IMR-90 (cell line): ENCODE data around the gene FNBP1L. TPM values are rescaled to one million over a fixed set of nuclear protein-coding genes. Genes with fewer than 3 reads are reported as not detected.

Experiments used
- ATAC-seq: fragments of 200-7000 bp; cut with Tn5 transposase; 2 replicates; pipeline ENCODE4 v1.9.1; 2020; ENCODE audit warnings: low read depth, mild to moderate bottlenecking, moderate library complexity
- BruUV-seq: library from RNA; stranded (reverse); fragments of 400-500 nt; replicated peaks from 2 replicates; lab custom pipeline; 2021; lab: Mats Ljungman, UMichigan
- CTCF ChIA-PET: fragments of 300-600 bp; formaldehyde crosslinking; extraction: SDS; loops from one replicate; lab custom pipeline; 2021; ENCODE audit warnings: antibody characterized with exemption; lab: Yijun Ruan, JAX
- POLR2A ChIA-PET: fragments of 300-600 bp; sonication (Branson Sonifier 250); formaldehyde crosslinking; loops from one replicate; lab custom pipeline; 2022; ENCODE audit warnings: antibody characterized with exemption; ENCODE audit not compliant: unreplicated experiment; lab: Charles Lee
- DNase-seq: peaks from one replicate; pipeline ENCODE4 v3.0.0; 2013
- H2AFZ ChIP-seq: replicated peaks from 2 replicates; pipeline ENCODE3; 2013; ENCODE audit warnings: low read length, mild to moderate bottlenecking; ENCODE audit not compliant: poor library complexity
- H2AK5ac ChIP-seq: 2 replicates; pipeline ENCODE4 v1.6.1; 2013; ENCODE audit warnings: low read depth, low read length, inconsistent platforms
- H2AK9ac ChIP-seq: replicated peaks from 2 replicates; pipeline ENCODE3; 2013; ENCODE audit warnings: mild to moderate bottlenecking, low read depth, low read length, moderate library complexity; ENCODE audit not compliant: poor library complexity
- H2BK120ac ChIP-seq: 2 replicates; pipeline ENCODE4 v1.6.1; 2013; ENCODE audit warnings: low read depth, low read length, inconsistent platforms
- H2BK15ac ChIP-seq: 3 replicates; pipeline ENCODE4 v1.6.1; 2013; ENCODE audit warnings: low read depth, low read length, inconsistent platforms
- H2BK20ac ChIP-seq: 2 replicates; pipeline ENCODE4 v1.6.1; 2013; ENCODE audit warnings: low read depth, mild to moderate bottlenecking, inconsistent platforms, low read length, moderate library complexity
- H2BK5ac ChIP-seq: 2 replicates; pipeline ENCODE4 v1.6.1; 2013; ENCODE audit warnings: mild to moderate bottlenecking, low read depth, low read length, inconsistent platforms; ENCODE audit not compliant: poor library complexity, severe bottlenecking
- H3K14ac ChIP-seq: replicated peaks from 2 replicates; pipeline ENCODE4 v1.6.1; 2013; ENCODE audit warnings: low read depth, low read length, inconsistent platforms
- H3K18ac ChIP-seq: 2 replicates; pipeline ENCODE4 v1.6.1; 2013; ENCODE audit warnings: low read depth, low read length, control low read depth
- H3K23ac ChIP-seq: 2 replicates; pipeline ENCODE4 v1.6.1; 2013; ENCODE audit warnings: low read depth, low read length, inconsistent platforms
- H3K27ac ChIP-seq: 2 replicates; pipeline ENCODE4 v1.5.1; 2013; ENCODE audit warnings: mild to moderate bottlenecking, control low read depth, low read length; ENCODE audit not compliant: insufficient read depth
- H3K27me3 ChIP-seq: 2 replicates; pipeline ENCODE4 v1.6.1; 2013; ENCODE audit warnings: low read length; ENCODE audit not compliant: control insufficient read depth, insufficient read depth
- H3K36me3 ChIP-seq: 2 replicates; pipeline ENCODE4 v1.6.1; 2013; ENCODE audit warnings: low read length, mixed read lengths; ENCODE audit not compliant: control insufficient read depth, insufficient read depth
- H3K4ac ChIP-seq: 2 replicates; pipeline ENCODE4 v1.6.1; 2013; ENCODE audit warnings: low read depth, low read length, inconsistent platforms
- H3K4me1 ChIP-seq: 2 replicates; pipeline ENCODE4 v1.6.1; 2013; ENCODE audit warnings: low read length, mixed read lengths; ENCODE audit not compliant: control insufficient read depth, insufficient read depth
- H3K4me2 ChIP-seq: 2 replicates; pipeline ENCODE4 v1.6.1; 2013; ENCODE audit warnings: low read depth, mild to moderate bottlenecking, control low read depth, low read length, moderate library complexity
- H3K4me3 ChIP-seq: 2 replicates; pipeline ENCODE4 v1.5.1; 2013; ENCODE audit warnings: low read depth, mild to moderate bottlenecking, control low read depth, low read length, moderate library complexity; ENCODE audit not compliant: insufficient read depth
- H3K56ac ChIP-seq: 2 replicates; pipeline ENCODE4 v1.6.1; 2013; ENCODE audit warnings: low read length, inconsistent platforms; ENCODE audit not compliant: insufficient read depth; ENCODE audit errors: extremely low read depth
- H3K79me1 ChIP-seq, 2 experiments: 2 replicates each; pipeline ENCODE4 v1.6.1; 2013; ENCODE audit warnings: low read length in 2 of 2, inconsistent platforms in 1 of 2, low read depth in 1 of 2
- H3K9ac ChIP-seq: 2 replicates; pipeline ENCODE4 v1.6.1; 2013; ENCODE audit warnings: low read depth, low read length, control low read depth
- H3K9me1 ChIP-seq: 2 replicates; pipeline ENCODE4 v1.6.1; 2013; ENCODE audit warnings: low read length, inconsistent platforms; ENCODE audit not compliant: insufficient read depth
- H3K9me3 ChIP-seq: 2 replicates; pipeline ENCODE4 v1.6.1; 2013; ENCODE audit warnings: low read length; ENCODE audit not compliant: control insufficient read depth, insufficient read depth
- H4K20me1 ChIP-seq: 2 replicates; pipeline ENCODE4 v1.6.1; 2013; ENCODE audit warnings: low read length, inconsistent platforms; ENCODE audit not compliant: insufficient read depth
- H4K5ac ChIP-seq: 2 replicates; pipeline ENCODE4 v1.6.1; 2013; ENCODE audit warnings: mild to moderate bottlenecking, low read depth, low read length, control low read depth
- H4K8ac ChIP-seq, 2 experiments: 2 replicates each; pipeline ENCODE4 v1.6.1; 2013; ENCODE audit warnings: low read depth in 2 of 2, low read length in 2 of 2, control low read depth in 1 of 2, inconsistent platforms in 1 of 2
- H4K91ac ChIP-seq: 2 replicates; pipeline ENCODE4 v1.6.1; 2013; ENCODE audit warnings: low read depth, low read length, inconsistent platforms; ENCODE audit not compliant: insufficient read depth
- BHLHE40 ChIP-seq: fragments of 150-350 bp; IDR thresholded peaks from 2 replicates; pipeline ENCODE4 v1.6.1; 2016; ENCODE audit warnings: mild to moderate bottlenecking, low read depth, low read length
- CEBPB ChIP-seq: IDR thresholded peaks from 2 replicates; pipeline ENCODE4 v1.6.1; 2012; ENCODE audit warnings: low read depth, low read length, improper control_type of control experiment
- ELK1 ChIP-seq: fragments of 150-350 bp; IDR thresholded peaks from 2 replicates; pipeline ENCODE4 v1.6.1; 2016; ENCODE audit warnings: low read depth, mild to moderate bottlenecking, low read length, moderate library complexity, borderline replicate concordance
- FOS ChIP-seq: fragments of 150-350 bp; IDR thresholded peaks from 2 replicates; pipeline ENCODE4 v1.6.1; 2016; ENCODE audit warnings: low read depth, low read length
- MAFK ChIP-seq: IDR thresholded peaks from 2 replicates; pipeline ENCODE4 v1.6.1; 2012; ENCODE audit warnings: low read depth, low read length, improper control_type of control experiment
- MXI1 ChIP-seq: IDR thresholded peaks from 2 replicates; pipeline ENCODE4 v1.6.1; 2012; ENCODE audit warnings: low read depth, mild to moderate bottlenecking, low read length, moderate library complexity, borderline replicate concordance
- POLR2A ChIP-seq: IDR thresholded peaks from 2 replicates; pipeline ENCODE4 v1.6.1; 2012; ENCODE audit warnings: mild to moderate bottlenecking, low read depth, low read length
- RAD21 ChIP-seq: IDR thresholded peaks from 2 replicates; pipeline ENCODE4 v1.6.1; 2012; ENCODE audit warnings: low read length, improper control_type of control experiment
- USF2 ChIP-seq: fragments of 150-350 bp; IDR thresholded peaks from 2 replicates; pipeline ENCODE4 v1.6.1; 2017; ENCODE audit warnings: mild to moderate bottlenecking, antibody characterized with exemption, low read length, low read depth
- WGBS, 2 experiments: methylation state at CpG; one replicate each; pipeline versions ENCODE4 v1.1.5 to v1.1.7; 2013; ENCODE audit warnings: missing lambda C conversion rate in 2 of 2; ENCODE audit not compliant: insufficient read length in 1 of 2; ENCODE audit errors: extremely low coverage in 2 of 2; 5-methylcytosine and 5-hydroxymethylcytosine counted together
- dilution Hi-C: fragments of 300-500 bp; cut with HindIII; formaldehyde crosslinking; loops from one replicate; pipeline ENCODE4 v1.14.3; 2018; ENCODE audit warnings: low sequenced_read_pairs; ENCODE audit not compliant: unreplicated experiment
- in situ Hi-C: fragments of 300-500 bp; cut with MboI; formaldehyde crosslinking; loops from 3 replicates; pipeline ENCODE4 v1.14.3; 2019; ENCODE audit warnings: low sequenced_read_pairs, inconsistent platforms, mixed read lengths
- intact Hi-C: fragments of 100-400 bp; cut with micrococcal nuclease; formaldehyde crosslinking; loops from 2 replicates; pipeline ENCODE4 v1.10.0; 2022
- polyA plus RNA-seq, 3 experiments: library from polyadenylated mRNA; depleted of rRNA; stranded (reverse); fragments of >200 nt; gene quantifications; 2 replicates each; pipeline ENCODE4 v1.2.3, GENCODE V29; 2012; ENCODE audit warnings: low replicate concordance in 1 of 3
- total RNA-seq: library from RNA; depleted of rRNA; stranded (reverse); fragments of >200 nt; gene quantifications from 2 replicates; pipeline ENCODE4 v1.2.3, GENCODE V29; 2012

The FNBP1L gene
- total and polyA plus RNA-seq, 2 of the 4 experiments (the other 2 are of a cell fraction), result 9.3 to 15.2 TPM

- H2AK5ac ChIP-seq, result no peak overlapping the region
- DNase-seq, result no peak
- TF ChIP-seq RAD21, result no peak
- no peak for TF ChIP-seq MXI1
- TF ChIP-seq POLR2A, result no peak
- TF ChIP-seq ELK1, result no peak
- TF ChIP-seq MAFK, result no peak
- TF ChIP-seq BHLHE40, result no peak
- TF ChIP-seq CEBPB, result no peak
- no peak for TF ChIP-seq USF2
- no peak for TF ChIP-seq FOS
- WGBS, 2 experiments, result no CpG with 5 or more reads among the region's 2 CpGs
- H3K27me3 ChIP-seq, result no peaks in the 10 kb centered on the region
- no peak overlapping the region for H2AFZ ChIP-seq
- in situ Hi-C loops (no loop called here), dilution Hi-C loops (no loop called here), intact Hi-C loops (no loop called here)
- H4K8ac ChIP-seq, result no peak overlapping the region
- no peak overlapping the region for H3K9ac ChIP-seq
- CTCF ChIA-PET, result no interaction called here
- H3K23ac ChIP-seq, result no peak overlapping the region
- BruUV-seq, result no TSS peak
- H3K4me3 ChIP-seq, result no peak overlapping the region
- no peak overlapping the region for H3K56ac ChIP-seq
- H4K5ac ChIP-seq, result no peak overlapping the region
- H2BK20ac ChIP-seq, result no peak overlapping the region
- no peaks in the 10 kb centered on the region for H3K9me1 ChIP-seq
- no peaks in the 10 kb centered on the region for H3K4me1 ChIP-seq
- no peak overlapping the region for H2AK9ac ChIP-seq
- H3K36me3 ChIP-seq, result peaks cover 3% of the 10 kb centered on the region; the same call in 1 of the 2 replicates
- H2BK5ac ChIP-seq, result no peak overlapping the region
- no peak overlapping the region for H3K27ac ChIP-seq
- no peak overlapping the region for H3K14ac ChIP-seq
- H3K9me3 ChIP-seq, result no peaks in the 10 kb centered on the region
- no peak overlapping the region for H3K18ac ChIP-seq
- H3K4ac ChIP-seq, result no peak overlapping the region
- no peak overlapping the region for H3K4me2 ChIP-seq
- no peak overlapping the region for H2BK120ac ChIP-seq
- H4K91ac ChIP-seq, result no peak overlapping the region
- POLR2A ChIA-PET, result no interaction called here
- H4K20me1 ChIP-seq, result no peaks in the 10 kb centered on the region
- H3K79me1 ChIP-seq, result peaks cover 0 to 3% of the 10 kb centered on the region in 2 experiments; a peak in 1 of 4 replicates
- no peak overlapping the region for H2BK15ac ChIP-seq
- ATAC-seq, result no peak
These were observed 78.5 kb downstream of the FNBP1L start for GRCh38 chr1:93526431-93526830.
